GM12865 (cell line): ENCODE results near the gene OPN1MW.
"Not testable (repeated sequence)": the region's sequence is repeated elsewhere in the genome, so short reads cannot be mapped to it uniquely, and the experiment has no call there.

ENCODE experiments used
- DNase-seq: peaks from one replicate; pipeline ENCODE4 v3.0.0; 2010; ENCODE audit warnings: low read depth
- H3K4me3 ChIP-seq: 2 replicates; pipeline ENCODE4 v1.5.1; 2011; ENCODE audit warnings: mild to moderate bottlenecking, low read depth, low read length, control low read depth
- CTCF ChIP-seq: IDR thresholded peaks from 2 replicates; pipeline ENCODE4 v1.5.1; 2011; ENCODE audit warnings: low read length, control low read depth, low read depth, inconsistent platforms; ENCODE audit not compliant: insufficient read depth; ENCODE audit errors: missing control alignments

Gene OPN1MW

DNA sequence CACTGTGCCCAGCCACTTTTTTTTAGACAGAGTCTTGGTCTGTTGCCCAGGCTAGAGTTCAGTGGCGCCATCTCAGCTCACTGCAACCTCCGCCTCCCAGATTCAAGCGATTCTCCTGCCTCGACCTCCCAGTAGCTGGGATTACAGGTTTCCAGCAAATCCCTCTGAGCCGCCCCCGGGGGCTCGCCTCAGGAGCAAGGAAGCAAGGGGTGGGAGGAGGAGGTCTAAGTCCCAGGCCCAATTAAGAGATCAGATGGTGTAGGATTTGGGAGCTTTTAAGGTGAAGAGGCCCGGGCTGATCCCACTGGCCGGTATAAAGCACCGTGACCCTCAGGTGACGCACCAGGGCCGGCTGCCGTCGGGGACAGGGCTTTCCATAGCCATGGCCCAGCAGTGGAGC is at the start of gene OPN1MW:
Gene OPN1MW (plus strand): TSS at position 301 of the 400 bp plus-strand sequence. CDS start 82 bp downstream, at position 383.
- H3K4me3 ChIP-seq, DNase-seq: not testable (repeated sequence)

GRCh38 chrX:154135458-154136229 is 46.8 kb upstream of the OPN1MW start:
- no peak for DNase-seq
- H3K4me3 ChIP-seq, result no peak overlapping the region
- TF ChIP-seq CTCF, result no peak

DNA sequence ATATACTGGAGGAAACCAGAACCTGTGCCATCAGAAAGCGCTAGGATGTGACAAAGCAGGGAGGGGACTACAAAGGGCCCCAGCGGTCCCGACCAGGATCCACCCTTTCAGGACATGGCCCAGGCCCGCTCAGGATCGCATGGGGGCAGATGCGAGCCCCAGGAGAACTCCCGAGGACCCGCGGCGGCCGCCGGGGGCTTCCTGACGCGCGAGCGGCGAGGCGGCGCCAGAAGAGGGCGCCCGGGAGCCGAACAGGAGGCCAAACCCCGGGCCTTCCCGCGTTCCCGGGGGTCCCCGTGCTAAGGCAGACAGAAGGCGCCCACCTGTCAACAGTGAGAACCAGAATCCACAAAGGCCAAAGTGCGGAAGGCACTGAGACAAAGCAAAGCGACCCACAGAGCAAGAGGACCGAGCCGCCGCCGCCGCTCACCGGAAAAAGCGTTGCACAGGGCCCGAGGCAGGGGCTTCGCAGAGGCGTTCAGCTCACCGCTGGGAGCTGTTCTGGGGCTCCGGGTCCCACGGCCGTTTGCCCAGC is 45.7 kb upstream of the OPN1MW start:
- peak; percentile 71 for TF ChIP-seq CTCF
- no peak overlapping the region for H3K4me3 ChIP-seq
- peak; percentile 32 for DNase-seq

GRCh38 chrX:154138857-154139256 is 43.5 kb upstream of the OPN1MW start:
- DNase-seq, result no peak
- TF ChIP-seq CTCF, result no peak
- H3K4me3 ChIP-seq, result no peak overlapping the region

- H3K4me3 ChIP-seq, result no peak overlapping the region
- TF ChIP-seq CTCF, result no peak
- DNase-seq, result no peak
Measured at GRCh38 chrX:154140206-154140605, 42.2 kb upstream of the OPN1MW start.

DNA sequence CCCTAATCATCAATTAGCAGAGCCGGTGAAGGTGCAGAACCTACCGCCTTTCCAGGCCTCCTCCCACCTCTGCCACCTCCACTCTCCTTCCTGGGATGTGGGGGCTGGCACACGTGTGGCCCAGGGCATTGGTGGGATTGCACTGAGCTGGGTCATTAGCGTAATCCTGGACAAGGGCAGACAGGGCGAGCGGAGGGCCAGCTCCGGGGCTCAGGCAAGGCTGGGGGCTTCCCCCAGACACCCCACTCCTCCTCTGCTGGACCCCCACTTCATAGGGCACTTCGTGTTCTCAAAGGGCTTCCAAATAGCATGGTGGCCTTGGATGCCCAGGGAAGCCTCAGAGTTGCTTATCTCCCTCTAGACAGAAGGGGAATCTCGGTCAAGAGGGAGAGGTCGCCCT is 41.7 kb upstream of the OPN1MW start:
- no peak overlapping the region for H3K4me3 ChIP-seq
- no peak for DNase-seq
- no peak for TF ChIP-seq CTCF

- no peak for DNase-seq
- no peak for TF ChIP-seq CTCF
- no peak overlapping the region for H3K4me3 ChIP-seq
Measured at GRCh38 chrX:154142386-154142785, 40.0 kb upstream of the OPN1MW start.
